ENCODE measurements around the gene PCSK4. TPM values are rescaled to one million over a fixed set of nuclear protein-coding genes. Genes with fewer than 3 reads are reported as not detected.

PCSK4 gene
- total and polyA plus RNA-seq, 9 of the 15 experiments (the other 6 are each of a cell fraction or from before 2014, with no cell fraction given) = 0.01 to 9.1 (median 2.1) TPM; not detected in 1

GRCh38 chr19:1469255-1470054 is 20.7 kb downstream of the PCSK4 start:
- Histone ChIP-seq H3K27me3 (ENCODE audit: control insufficient read depth in 2 of 2, insufficient read depth in 2 of 2, low read length in 2 of 2) (no peaks in the 10 kb centered on the region), H3K4me1 (replicated peaks in 1 of 2; ENCODE audit: control insufficient read depth in 2 of 2, insufficient read depth in 2 of 2, low read length in 2 of 2) (peaks cover 6 to 81% of the 10 kb centered on the region in 2 experiments; a peak in 4 of 5 replicates), H4K20me1 (replicated peaks; ENCODE audit: control insufficient read depth, insufficient read depth, low read length) (peaks cover 14% of the 10 kb centered on the region), H3K9me1 (ENCODE audit: control insufficient read depth, insufficient read depth, low read length) (no peaks in the 10 kb centered on the region), H3K4me3 (no peak overlapping the region), H2AFZ (ENCODE audit: low read depth, low read length) (no peak overlapping the region), H3K9me3 (replicated peaks; ENCODE audit: control insufficient read depth, insufficient read depth, low read depth, low read length) (no peaks in the 10 kb centered on the region), H3K9ac (ENCODE audit: insufficient read depth in 1 of 2, low read depth in 2 of 2, low read length in 2 of 2) (no peak overlapping the region), H3K79me2 (ENCODE audit: control insufficient read depth, insufficient read depth, low read length) (peaks cover 21% of the 10 kb centered on the region), H3K4me2 (ENCODE audit: insufficient read depth, low read length) (no peak overlapping the region), H3K36me3 (ENCODE audit: control insufficient read depth, insufficient read depth, low read length) (peaks cover 3% of the 10 kb centered on the region; the same call in 1 of the 3 replicates), H3K27ac (ENCODE audit: extremely low read depth, low read depth, low read length) (no peak overlapping the region)
- ChIA-PET CTCF (ENCODE audit: low intra/inter-chr PET ratio) (no interaction called here), POLR2A (no interaction called here)
- intact Hi-C loops (cut with micrococcal nuclease) = no loop called here
- DNase-seq (ENCODE audit: extremely low read depth in 1 of 4, low spot score in 3 of 4) (no peak), FAIRE-seq (no peak), ATAC-seq (no peak)
- in situ Hi-C loops (cut with MboI) = no loop called here
- TF ChIP-seq, protein P1, sequence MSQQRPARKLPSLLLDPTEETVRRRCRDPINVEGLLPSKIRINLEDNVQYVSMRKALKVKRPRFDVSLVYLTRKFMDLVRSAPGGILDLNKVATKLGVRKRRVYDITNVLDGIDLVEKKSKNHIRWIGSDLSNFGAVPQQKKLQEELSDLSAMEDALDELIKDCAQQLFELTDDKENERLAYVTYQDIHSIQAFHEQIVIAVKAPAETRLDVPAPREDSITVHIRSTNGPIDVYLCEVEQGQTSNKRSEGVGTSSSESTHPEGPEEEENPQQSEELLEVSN (IDR thresholded peaks at IDR 0.05; ENCODE audit: borderline replicate concordance in 1 of 2, extremely low read depth in 1 of 2, insufficient read depth in 1 of 2, insufficient read length in 1 of 2, low read depth in 1 of 2, low read length in 1 of 2, poor library complexity in 1 of 2, severe bottlenecking in 1 of 2) = peak in 1 of 2 experiments; percentile 21
- TF ChIP-seq SAP30 (IDR thresholded peaks at IDR 0.05; ENCODE audit: borderline replicate concordance, insufficient read depth, low read depth, low read length, poor library complexity, severe bottlenecking) (no peak), RBM15 (IDR thresholded peaks at IDR 0.05; ENCODE audit: insufficient read depth, low read length) (no peak), DEAF1 (CRISPR knock-in tag; IDR thresholded peaks at IDR 0.05) (no peak)
- WGBS (ENCODE audit: insufficient coverage, low coverage, missing lambda C conversion rate) = 67% methylated on average over 20 of the region's 117 CpGs
- no TSS peak for BruUV-seq (replicated peaks)
